ENCODE results near the gene NDUFB6.
"Not testable (repeated sequence)": the region's sequence is repeated elsewhere in the genome, so short reads cannot be mapped to it uniquely, and the experiment has no call there.

Gene NDUFB6

DNA sequence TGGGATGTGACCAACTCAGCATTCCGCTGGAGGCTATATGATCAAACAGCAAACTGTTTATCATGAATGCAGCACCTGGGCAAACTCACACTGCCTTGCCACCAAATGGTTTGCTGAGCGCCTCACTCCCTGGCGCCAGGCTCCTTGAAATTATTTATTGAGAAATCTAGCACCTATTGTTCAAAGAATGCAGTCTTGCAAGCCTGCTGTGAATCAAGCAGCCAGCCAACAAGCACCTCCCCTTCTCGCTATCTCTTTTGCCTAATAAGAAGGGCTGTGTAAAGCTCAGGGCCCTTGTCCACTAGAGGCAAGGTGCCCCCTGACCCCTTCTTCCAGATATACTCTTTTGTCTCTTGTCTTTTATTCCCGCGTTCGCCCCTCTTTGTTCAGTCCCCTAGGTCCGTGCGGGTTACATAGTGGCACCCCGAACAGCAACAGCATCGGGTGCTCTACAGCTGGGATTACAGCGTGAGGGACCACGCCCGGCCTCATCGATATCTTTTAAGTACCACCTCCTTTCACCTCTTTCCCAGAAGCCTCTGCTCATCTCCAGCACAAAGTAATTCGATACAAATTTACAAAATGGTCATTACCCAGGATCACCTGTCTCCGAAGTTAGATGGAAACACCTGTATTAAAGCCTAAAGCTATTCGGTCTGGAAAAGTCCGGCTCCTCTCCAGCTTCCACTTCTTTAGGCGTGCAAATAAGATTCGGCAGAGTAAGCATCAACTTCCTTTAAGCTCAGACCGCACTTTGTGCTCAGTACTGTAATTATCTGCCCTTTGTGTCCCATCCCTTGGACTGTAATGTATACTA is 47.9 kb downstream of the NDUFB6 start:
- Histone ChIP-seq H3K27ac (ENCODE audit: low read depth in 2 of 2, low read length in 2 of 2) (peak overlapping the region; percentile 83 to 87), H3K36me3 (ENCODE audit: control insufficient read depth in 2 of 2, insufficient read depth in 2 of 2, low read length in 2 of 2) (no peaks in the 10 kb centered on the region), H3K4me3 (ENCODE audit: low read length in 2 of 2) (peak overlapping the region; percentile 79 to 98), H3K9me3 (ENCODE audit: control insufficient read depth in 2 of 2, low read length in 2 of 2) (no peaks in the 10 kb centered on the region), H3K4me1 (ENCODE audit: control insufficient read depth in 2 of 2, insufficient read depth in 2 of 2, low read length in 2 of 2) (peaks cover 7 to 10% of the 10 kb centered on the region in 2 donors), H3K9ac (ENCODE audit: low read depth in 1 of 2, low read length in 2 of 2) (peak overlapping the region; percentile 52 to 54), H3K27me3 (ENCODE audit: control insufficient read depth in 2 of 2, insufficient read depth in 2 of 2, low read length in 2 of 2) (no peaks in the 10 kb centered on the region)

DNA sequence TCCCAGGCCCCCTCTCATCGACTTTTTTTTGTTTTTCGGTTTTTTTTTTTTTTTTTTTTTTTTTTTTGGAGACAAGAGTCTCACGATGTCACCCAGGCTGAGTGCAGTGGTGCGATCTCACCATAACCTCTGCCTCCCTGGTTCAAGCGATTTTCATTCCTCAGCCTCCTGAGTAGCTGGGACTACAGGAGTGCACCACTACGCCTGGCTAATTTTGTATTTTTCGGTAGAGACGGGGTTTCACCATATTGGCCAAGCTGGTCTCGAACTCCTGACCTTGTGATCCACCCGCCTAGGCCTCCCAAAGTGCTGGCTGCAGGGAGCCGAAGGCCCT is 48.4 kb downstream of the NDUFB6 start:
- not testable (repeated sequence) for H3K36me3 ChIP-seq (ENCODE audit: control insufficient read depth in 2 of 2, insufficient read depth in 2 of 2, low read length in 2 of 2); H3K27me3 ChIP-seq (ENCODE audit: control insufficient read depth in 2 of 2, insufficient read depth in 2 of 2, low read length in 2 of 2); H3K9ac ChIP-seq (ENCODE audit: low read depth in 1 of 2, low read length in 2 of 2); H3K27ac ChIP-seq (ENCODE audit: low read depth in 2 of 2, low read length in 2 of 2); H3K4me1 ChIP-seq (ENCODE audit: control insufficient read depth in 2 of 2, insufficient read depth in 2 of 2, low read length in 2 of 2); H3K9me3 ChIP-seq (ENCODE audit: control insufficient read depth in 2 of 2, low read length in 2 of 2)
- peak overlapping the region in 1 of 2 donors; percentile 98 for H3K4me3 ChIP-seq (ENCODE audit: low read length in 2 of 2)

DNA sequence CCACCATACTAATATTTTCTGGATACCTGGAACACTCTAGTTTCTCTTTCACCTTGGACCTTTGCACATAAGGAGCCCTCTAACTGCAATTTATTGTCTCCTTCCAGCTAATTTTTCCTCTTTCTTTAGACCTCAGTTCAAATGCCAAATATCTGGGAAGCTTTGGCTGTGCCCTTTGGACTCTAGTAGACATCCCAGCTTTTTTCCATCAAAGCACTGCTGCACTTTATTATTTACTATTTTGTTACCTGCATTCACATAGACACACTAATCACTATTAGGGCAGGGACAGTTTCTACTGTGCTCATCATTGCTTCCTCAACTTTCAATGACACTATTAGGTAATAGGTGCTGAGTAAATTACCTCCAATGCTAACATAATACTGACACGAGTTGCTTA is 49.0 kb downstream of the NDUFB6 start:
- H3K4me3 ChIP-seq (ENCODE audit: low read length in 2 of 2): no peak overlapping the region

DNA sequence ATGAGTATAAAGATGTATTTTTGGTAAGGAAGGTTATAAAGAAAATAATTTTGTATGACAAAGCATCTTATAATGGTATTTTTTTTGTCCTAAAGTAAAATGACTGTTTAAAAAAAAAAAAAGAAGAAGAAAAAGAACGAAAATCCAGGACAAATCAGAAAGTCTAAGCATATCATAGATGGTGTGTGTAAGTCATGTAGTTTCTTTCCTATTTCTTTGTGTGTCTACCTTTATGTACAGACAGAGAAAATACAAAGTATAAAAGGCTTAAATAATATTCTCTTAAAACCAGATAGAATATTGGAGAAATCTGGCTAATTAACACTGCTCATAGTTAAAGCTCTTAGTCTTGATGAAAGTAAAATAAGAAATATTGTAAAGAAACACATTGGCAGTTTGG is 54.7 kb downstream of the NDUFB6 start:
- H3K27ac ChIP-seq (ENCODE audit: low read depth in 2 of 2, low read length in 2 of 2): no peak overlapping the region
- no peaks in the 10 kb centered on the region for H3K36me3 ChIP-seq (ENCODE audit: control insufficient read depth in 2 of 2, insufficient read depth in 2 of 2, low read length in 2 of 2)
- H3K9me3 ChIP-seq (ENCODE audit: control insufficient read depth in 2 of 2, low read length in 2 of 2): no peaks in the 10 kb centered on the region
- no peak overlapping the region for H3K4me3 ChIP-seq (ENCODE audit: low read length in 2 of 2)
- H3K4me1 ChIP-seq (ENCODE audit: control insufficient read depth in 2 of 2, insufficient read depth in 2 of 2, low read length in 2 of 2): no peaks in the 10 kb centered on the region
- H3K9ac ChIP-seq (ENCODE audit: low read depth in 1 of 2, low read length in 2 of 2): no peak overlapping the region
- H3K27me3 ChIP-seq (ENCODE audit: control insufficient read depth in 2 of 2, insufficient read depth in 2 of 2, low read length in 2 of 2): no peaks in the 10 kb centered on the region

More for the DNA sequence above, 49.0 kb downstream of the NDUFB6 start:
- Histone ChIP-seq H3K36me3 (ENCODE audit: control insufficient read depth in 2 of 2, insufficient read depth in 2 of 2, low read length in 2 of 2) (no peaks in the 10 kb centered on the region), H3K9ac (ENCODE audit: low read depth in 1 of 2, low read length in 2 of 2) (no peak overlapping the region), H3K27ac (ENCODE audit: low read depth in 2 of 2, low read length in 2 of 2) (no peak overlapping the region), H3K27me3 (ENCODE audit: control insufficient read depth in 2 of 2, insufficient read depth in 2 of 2, low read length in 2 of 2) (no peaks in the 10 kb centered on the region), H3K4me1 (ENCODE audit: control insufficient read depth in 2 of 2, insufficient read depth in 2 of 2, low read length in 2 of 2) (peaks cover 7 to 10% of the 10 kb centered on the region in 2 donors), H3K9me3 (ENCODE audit: control insufficient read depth in 2 of 2, low read length in 2 of 2) (no peaks in the 10 kb centered on the region)

DNA sequence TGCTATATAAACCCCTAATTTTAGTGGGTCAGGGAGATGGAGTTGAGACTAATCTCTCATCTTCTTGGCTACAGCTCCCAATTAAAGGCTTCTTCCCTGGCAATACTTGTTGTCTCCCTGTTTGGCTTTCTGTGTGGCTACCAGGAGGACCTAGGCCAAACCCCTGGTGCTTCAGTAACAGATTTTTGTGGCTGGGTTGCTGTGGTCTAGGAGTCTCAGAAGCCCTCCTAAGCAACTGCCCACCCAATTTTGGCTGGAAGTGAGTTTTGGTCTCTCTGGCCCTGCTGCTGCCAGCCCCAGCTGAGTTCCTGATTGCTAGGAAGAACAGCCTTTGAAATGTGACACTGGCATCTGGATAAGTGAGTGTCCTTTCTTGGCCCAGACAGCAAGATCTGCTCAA is 56.7 kb downstream of the NDUFB6 start:
- H3K27ac ChIP-seq (ENCODE audit: low read depth in 2 of 2, low read length in 2 of 2): no peak overlapping the region
- no peak overlapping the region for H3K4me3 ChIP-seq (ENCODE audit: low read length in 2 of 2)
- H3K9ac ChIP-seq (ENCODE audit: low read depth in 1 of 2, low read length in 2 of 2): no peak overlapping the region

DNA sequence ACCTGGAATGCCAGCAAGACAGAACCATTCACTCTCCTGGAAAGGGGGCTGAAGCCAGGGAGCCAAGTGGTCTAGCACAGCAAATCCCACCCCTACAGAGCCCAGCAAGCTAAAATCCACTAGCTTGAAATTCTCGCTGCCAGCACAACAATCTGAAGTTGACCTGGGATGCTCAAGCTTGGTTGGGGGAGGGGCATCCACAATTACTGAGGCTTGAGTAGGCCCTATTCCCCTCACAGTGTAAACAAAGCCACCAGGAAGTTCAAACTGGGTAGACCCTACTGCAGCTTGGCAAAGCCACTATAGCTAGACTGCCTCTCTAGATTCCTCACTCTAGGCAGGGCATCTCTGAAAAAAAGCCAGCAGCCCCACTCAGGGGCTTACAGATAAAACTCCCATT is 64.2 kb downstream of the NDUFB6 start:
- no peaks in the 10 kb centered on the region for H3K9me3 ChIP-seq (ENCODE audit: control insufficient read depth in 2 of 2, low read length in 2 of 2)
- H3K36me3 ChIP-seq (ENCODE audit: control insufficient read depth in 2 of 2, insufficient read depth in 2 of 2, low read length in 2 of 2): no peaks in the 10 kb centered on the region
- no peak overlapping the region for H3K4me3 ChIP-seq (ENCODE audit: low read length in 2 of 2)
- no peak overlapping the region for H3K9ac ChIP-seq (ENCODE audit: low read depth in 1 of 2, low read length in 2 of 2)
- H3K27me3 ChIP-seq (ENCODE audit: control insufficient read depth in 2 of 2, insufficient read depth in 2 of 2, low read length in 2 of 2): no peaks in the 10 kb centered on the region
- no peak overlapping the region for H3K27ac ChIP-seq (ENCODE audit: low read depth in 2 of 2, low read length in 2 of 2)
- H3K4me1 ChIP-seq (ENCODE audit: control insufficient read depth in 2 of 2, insufficient read depth in 2 of 2, low read length in 2 of 2): no peaks in the 10 kb centered on the region

More for the DNA sequence above, 56.7 kb downstream of the NDUFB6 start:
- no peaks in the 10 kb centered on the region for H3K36me3 ChIP-seq (ENCODE audit: control insufficient read depth in 2 of 2, insufficient read depth in 2 of 2, low read length in 2 of 2)
- H3K9me3 ChIP-seq (ENCODE audit: control insufficient read depth in 2 of 2, low read length in 2 of 2): no peaks in the 10 kb centered on the region
- H3K27me3 ChIP-seq (ENCODE audit: control insufficient read depth in 2 of 2, insufficient read depth in 2 of 2, low read length in 2 of 2): no peaks in the 10 kb centered on the region
- no peaks in the 10 kb centered on the region for H3K4me1 ChIP-seq (ENCODE audit: control insufficient read depth in 2 of 2, insufficient read depth in 2 of 2, low read length in 2 of 2)

DNA sequence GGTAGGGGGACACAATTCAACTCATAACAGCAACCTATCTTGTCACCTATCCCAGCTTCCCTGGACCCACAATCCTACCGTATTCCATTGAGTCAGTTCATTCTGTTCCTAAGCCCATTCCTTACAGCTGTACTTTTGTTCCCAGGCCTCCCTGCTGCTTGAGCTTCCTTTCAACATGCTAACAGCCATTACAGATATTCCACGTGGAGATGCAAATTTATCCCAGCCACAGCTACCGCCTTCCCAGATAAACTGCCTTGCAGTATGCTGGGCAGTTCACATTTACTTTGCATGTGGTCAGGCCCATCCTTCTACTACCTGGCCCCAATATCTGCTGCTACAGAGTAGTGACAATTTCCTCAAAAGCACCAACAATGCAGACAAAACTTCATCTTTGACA is 70.0 kb downstream of the NDUFB6 start:
- H3K4me1 ChIP-seq (ENCODE audit: control insufficient read depth in 2 of 2, insufficient read depth in 2 of 2, low read length in 2 of 2): no peaks in the 10 kb centered on the region
- H3K27ac ChIP-seq (ENCODE audit: low read depth in 2 of 2, low read length in 2 of 2): no peak overlapping the region
- no peaks in the 10 kb centered on the region for H3K27me3 ChIP-seq (ENCODE audit: control insufficient read depth in 2 of 2, insufficient read depth in 2 of 2, low read length in 2 of 2)
- H3K36me3 ChIP-seq (ENCODE audit: control insufficient read depth in 2 of 2, insufficient read depth in 2 of 2, low read length in 2 of 2): peaks cover 4 to 10% of the 10 kb centered on the region in 2 donors
- no peaks in the 10 kb centered on the region for H3K9me3 ChIP-seq (ENCODE audit: control insufficient read depth in 2 of 2, low read length in 2 of 2)
- no peak overlapping the region for H3K4me3 ChIP-seq (ENCODE audit: low read length in 2 of 2)
- no peak overlapping the region for H3K9ac ChIP-seq (ENCODE audit: low read depth in 1 of 2, low read length in 2 of 2)
